Measurements from ENCODE around the gene PTAR1.

The PTAR1 gene

GRCh38 chr9:69746859-69747560 is 12.8 kb downstream of the PTAR1 start:
- no peak for ATAC-seq
- TF ChIP-seq CREB5 (CRISPR knock-in tag; IDR thresholded peaks at IDR 0.05; ENCODE audit: low read depth) (no peak), ZFP30 (CRISPR knock-in tag; IDR thresholded peaks at IDR 0.05) (no peak), ESRRG (CRISPR knock-in tag; IDR thresholded peaks at IDR 0.05) (no peak), ARNTL (CRISPR knock-in tag; IDR thresholded peaks at IDR 0.05; ENCODE audit: borderline replicate concordance, low read depth) (no peak), ZNF70 (CRISPR knock-in tag; IDR thresholded peaks at IDR 0.05) (no peak), ZFP3 (CRISPR knock-in tag; IDR thresholded peaks at IDR 0.05) (no peak), CSDC2 (CRISPR knock-in tag; IDR thresholded peaks at IDR 0.05) (no peak), TOX (CRISPR knock-in tag; IDR thresholded peaks at IDR 0.05; ENCODE audit: borderline replicate concordance) (no peak), ZNF8 (CRISPR knock-in tag; IDR thresholded peaks at IDR 0.05) (no peak), PPARA (CRISPR knock-in tag; IDR thresholded peaks at IDR 0.05; ENCODE audit: borderline replicate concordance) (no peak), SNAI2 (CRISPR knock-in tag; IDR thresholded peaks at IDR 0.05) (no peak), POU6F1 (CRISPR knock-in tag; IDR thresholded peaks at IDR 0.05; ENCODE audit: borderline replicate concordance, low read depth) (no peak), GLIS3 (CRISPR knock-in tag; IDR thresholded peaks at IDR 0.05) (no peak), ZC3H10 (CRISPR knock-in tag; IDR thresholded peaks at IDR 0.05) (no peak), TCF4 (CRISPR knock-in tag; IDR thresholded peaks at IDR 0.05; ENCODE audit: borderline replicate concordance) (no peak), ZNF565 (CRISPR knock-in tag; conservative IDR thresholded peaks at IDR 0.05; ENCODE audit: low read depth) (no peak), RARB (CRISPR knock-in tag; IDR thresholded peaks at IDR 0.05) (no peak)
- TF ChIP-seq, protein P1, sequence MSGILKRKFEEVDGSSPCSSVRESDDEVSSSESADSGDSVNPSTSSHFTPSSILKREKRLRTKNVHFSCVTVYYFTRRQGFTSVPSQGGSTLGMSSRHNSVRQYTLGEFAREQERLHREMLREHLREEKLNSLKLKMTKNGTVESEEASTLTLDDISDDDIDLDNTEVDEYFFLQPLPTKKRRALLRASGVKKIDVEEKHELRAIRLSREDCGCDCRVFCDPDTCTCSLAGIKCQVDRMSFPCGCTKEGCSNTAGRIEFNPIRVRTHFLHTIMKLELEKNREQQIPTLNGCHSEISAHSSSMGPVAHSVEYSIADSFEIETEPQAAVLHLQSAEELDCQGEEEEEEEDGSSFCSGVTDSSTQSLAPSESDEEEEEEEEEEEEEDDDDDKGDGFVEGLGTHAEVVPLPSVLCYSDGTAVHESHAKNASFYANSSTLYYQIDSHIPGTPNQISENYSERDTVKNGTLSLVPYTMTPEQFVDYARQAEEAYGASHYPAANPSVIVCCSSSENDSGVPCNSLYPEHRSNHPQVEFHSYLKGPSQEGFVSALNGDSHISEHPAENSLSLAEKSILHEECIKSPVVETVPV (CRISPR knock-in tag; IDR thresholded peaks at IDR 0.05) = no peak
- TF ChIP-seq, protein P2, sequence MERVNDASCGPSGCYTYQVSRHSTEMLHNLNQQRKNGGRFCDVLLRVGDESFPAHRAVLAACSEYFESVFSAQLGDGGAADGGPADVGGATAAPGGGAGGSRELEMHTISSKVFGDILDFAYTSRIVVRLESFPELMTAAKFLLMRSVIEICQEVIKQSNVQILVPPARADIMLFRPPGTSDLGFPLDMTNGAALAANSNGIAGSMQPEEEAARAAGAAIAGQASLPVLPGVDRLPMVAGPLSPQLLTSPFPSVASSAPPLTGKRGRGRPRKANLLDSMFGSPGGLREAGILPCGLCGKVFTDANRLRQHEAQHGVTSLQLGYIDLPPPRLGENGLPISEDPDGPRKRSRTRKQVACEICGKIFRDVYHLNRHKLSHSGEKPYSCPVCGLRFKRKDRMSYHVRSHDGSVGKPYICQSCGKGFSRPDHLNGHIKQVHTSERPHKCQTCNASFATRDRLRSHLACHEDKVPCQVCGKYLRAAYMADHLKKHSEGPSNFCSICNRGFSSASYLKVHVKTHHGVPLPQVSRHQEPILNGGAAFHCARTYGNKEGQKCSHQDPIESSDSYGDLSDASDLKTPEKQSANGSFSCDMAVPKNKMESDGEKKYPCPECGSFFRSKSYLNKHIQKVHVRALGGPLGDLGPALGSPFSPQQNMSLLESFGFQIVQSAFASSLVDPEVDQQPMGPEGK (CRISPR knock-in tag; IDR thresholded peaks at IDR 0.05; ENCODE audit: borderline replicate concordance) = no peak
- TF ChIP-seq, protein P3, sequence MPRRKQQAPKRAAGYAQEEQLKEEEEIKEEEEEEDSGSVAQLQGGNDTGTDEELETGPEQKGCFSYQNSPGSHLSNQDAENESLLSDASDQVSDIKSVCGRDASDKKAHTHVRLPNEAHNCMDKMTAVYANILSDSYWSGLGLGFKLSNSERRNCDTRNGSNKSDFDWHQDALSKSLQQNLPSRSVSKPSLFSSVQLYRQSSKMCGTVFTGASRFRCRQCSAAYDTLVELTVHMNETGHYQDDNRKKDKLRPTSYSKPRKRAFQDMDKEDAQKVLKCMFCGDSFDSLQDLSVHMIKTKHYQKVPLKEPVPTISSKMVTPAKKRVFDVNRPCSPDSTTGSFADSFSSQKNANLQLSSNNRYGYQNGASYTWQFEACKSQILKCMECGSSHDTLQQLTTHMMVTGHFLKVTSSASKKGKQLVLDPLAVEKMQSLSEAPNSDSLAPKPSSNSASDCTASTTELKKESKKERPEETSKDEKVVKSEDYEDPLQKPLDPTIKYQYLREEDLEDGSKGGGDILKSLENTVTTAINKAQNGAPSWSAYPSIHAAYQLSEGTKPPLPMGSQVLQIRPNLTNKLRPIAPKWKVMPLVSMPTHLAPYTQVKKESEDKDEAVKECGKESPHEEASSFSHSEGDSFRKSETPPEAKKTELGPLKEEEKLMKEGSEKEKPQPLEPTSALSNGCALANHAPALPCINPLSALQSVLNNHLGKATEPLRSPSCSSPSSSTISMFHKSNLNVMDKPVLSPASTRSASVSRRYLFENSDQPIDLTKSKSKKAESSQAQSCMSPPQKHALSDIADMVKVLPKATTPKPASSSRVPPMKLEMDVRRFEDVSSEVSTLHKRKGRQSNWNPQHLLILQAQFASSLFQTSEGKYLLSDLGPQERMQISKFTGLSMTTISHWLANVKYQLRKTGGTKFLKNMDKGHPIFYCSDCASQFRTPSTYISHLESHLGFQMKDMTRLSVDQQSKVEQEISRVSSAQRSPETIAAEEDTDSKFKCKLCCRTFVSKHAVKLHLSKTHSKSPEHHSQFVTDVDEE (CRISPR knock-in tag; IDR thresholded peaks at IDR 0.05) = no peak

- peak; percentile 58 for ATAC-seq
- TF ChIP-seq, protein P1 (CRISPR knock-in tag; IDR thresholded peaks at IDR 0.05) = no peak
- TF ChIP-seq BACH2 (CRISPR knock-in tag; IDR thresholded peaks at IDR 0.05; ENCODE audit: borderline replicate concordance) = no peak
- TF ChIP-seq ZC3H10 (CRISPR knock-in tag; IDR thresholded peaks at IDR 0.05) = no peak
- TF ChIP-seq GLIS3 (CRISPR knock-in tag; IDR thresholded peaks at IDR 0.05) = no peak
- no peak for TF ChIP-seq ZFP30 (CRISPR knock-in tag; IDR thresholded peaks at IDR 0.05)
- TF ChIP-seq SNAI2 (CRISPR knock-in tag; IDR thresholded peaks at IDR 0.05) = no peak
- no peak for TF ChIP-seq RARB (CRISPR knock-in tag; IDR thresholded peaks at IDR 0.05)
- TF ChIP-seq TOX (CRISPR knock-in tag; IDR thresholded peaks at IDR 0.05; ENCODE audit: borderline replicate concordance) = no peak
- TF ChIP-seq OSR1 (CRISPR knock-in tag; IDR thresholded peaks at IDR 0.05) = no peak
- no peak for TF ChIP-seq ARNTL (CRISPR knock-in tag; IDR thresholded peaks at IDR 0.05; ENCODE audit: borderline replicate concordance, low read depth)
- no peak for TF ChIP-seq CREB5 (CRISPR knock-in tag; IDR thresholded peaks at IDR 0.05; ENCODE audit: low read depth)
- no peak for TF ChIP-seq ZNF565 (CRISPR knock-in tag; conservative IDR thresholded peaks at IDR 0.05; ENCODE audit: low read depth)
- no peak for TF ChIP-seq ZNF8 (CRISPR knock-in tag; IDR thresholded peaks at IDR 0.05)
- TF ChIP-seq CSDC2 (CRISPR knock-in tag; IDR thresholded peaks at IDR 0.05) = no peak
- no peak for TF ChIP-seq POU6F1 (CRISPR knock-in tag; IDR thresholded peaks at IDR 0.05; ENCODE audit: borderline replicate concordance, low read depth)
- TF ChIP-seq ZNF70 (CRISPR knock-in tag; IDR thresholded peaks at IDR 0.05) = no peak
Observed at GRCh38 chr9:69745716-69746437, 13.9 kb downstream of the PTAR1 start.

Data from SK-N-SH treated with all-trans-retinoic acid at 6 μM for 48 hours (cell line).